Endodermal cell (in vitro differentiated cells): ENCODE results near the gene NEURL4. TPM values are rescaled to one million over a fixed set of nuclear protein-coding genes. Genes with fewer than 3 reads are reported as not detected.

Source experiments
- DNase-seq: peaks from one replicate; pipeline ENCODE4 v3.0.0-alpha.2; 2017
- H3K27ac ChIP-seq: 2 replicates; pipeline ENCODE4 v1.5.1; 2013; ENCODE audit warnings: mild to moderate bottlenecking, low read depth, low read length, moderate library complexity
- H3K27me3 ChIP-seq: 2 replicates; pipeline ENCODE4 v1.6.1; 2013; ENCODE audit warnings: mild to moderate bottlenecking, low read length, moderate library complexity; ENCODE audit not compliant: insufficient read depth, control insufficient read depth, poor library complexity, severe bottlenecking
- H3K36me3 ChIP-seq: 2 replicates; pipeline ENCODE4 v1.7.0; 2013; ENCODE audit warnings: mild to moderate bottlenecking, low read length, moderate library complexity; ENCODE audit not compliant: control insufficient read depth, insufficient read depth
- H3K4me1 ChIP-seq: one replicate; pipeline ENCODE4 v1.7.0; 2013; ENCODE audit warnings: low read length; ENCODE audit not compliant: control insufficient read depth, insufficient read depth
- H3K4me3 ChIP-seq: 2 replicates; pipeline ENCODE4 v1.5.1; 2013; ENCODE audit warnings: mild to moderate bottlenecking, low read length, moderate library complexity
- H3K9ac ChIP-seq: 2 replicates; pipeline ENCODE4 v1.6.1; 2013; ENCODE audit warnings: mild to moderate bottlenecking, low read length, moderate library complexity; ENCODE audit not compliant: poor library complexity, severe bottlenecking; ENCODE audit errors: extremely low read depth
- H3K9me3 ChIP-seq: 2 replicates; pipeline ENCODE4 v1.6.1; 2013; ENCODE audit warnings: mild to moderate bottlenecking, low read length, moderate library complexity; ENCODE audit not compliant: control insufficient read depth
- H3K27ac Mint-ChIP-seq: 2 replicates; pipeline ENCODE4 v1.8.0; 2020; ENCODE audit warnings: mixed read lengths
- H3K27me3 Mint-ChIP-seq: 2 replicates; pipeline ENCODE4 v1.8.0; 2021; ENCODE audit warnings: mild to moderate bottlenecking, mixed read lengths; ENCODE audit not compliant: insufficient read depth
- H3K36me3 Mint-ChIP-seq: 2 replicates; pipeline ENCODE4 v1.8.0; 2020; ENCODE audit warnings: low read depth, mixed read lengths
- H3K4me1 Mint-ChIP-seq: 2 replicates; pipeline ENCODE4 v1.8.0; 2020; ENCODE audit warnings: mixed read lengths
- H3K4me3 Mint-ChIP-seq: 2 replicates; pipeline ENCODE4 v1.8.0; 2020; ENCODE audit warnings: mild to moderate bottlenecking, moderate library complexity, mixed read lengths
- H3K9me3 Mint-ChIP-seq: 2 replicates; pipeline ENCODE4 v1.8.0; 2020; ENCODE audit warnings: mild to moderate bottlenecking, mixed read lengths
- CTCF ChIP-seq: fragments of 200-600 bp; sonication (generic); conservative IDR thresholded peaks from 2 replicates; pipeline ENCODE4 v1.5.0; 2021; ENCODE audit warnings: antibody characterized with exemption, mild to moderate bottlenecking
- WGBS, 2 experiments: methylation state at CpG; one replicate each; pipeline versions ENCODE4 v1.1.5 to v1.1.7; 2013; ENCODE audit warnings: missing lambda C conversion rate in 2 of 2, mixed read lengths in 1 of 2; ENCODE audit not compliant: insufficient coverage in 1 of 2, insufficient read length in 1 of 2; 5-methylcytosine and 5-hydroxymethylcytosine counted together
- total RNA-seq, 2 donors: library from RNA; stranded (reverse); fragmentation: NEBNext Ultra II Directional in 1 of 2; extraction: Animal tissue kit (Norgen Biotek cat#: 25700) in 1 of 2; gene quantifications; 2 replicates in 1 of 2; 3 replicates in 1 of 2; pipeline ENCODE4 v1.2.1, GENCODE V29; 2021

NEURL4 gene
- total RNA-seq, 2 donors from 2014 or later, result 51.3 to 52.7 TPM

GRCh38 chr17:7285679-7286078 lies 43.5 kb downstream of the NEURL4 start:
- H3K4me1 Mint-ChIP-seq, result no peaks in the 10 kb centered on the region
- no peaks in the 10 kb centered on the region for H3K36me3 Mint-ChIP-seq
- TF ChIP-seq CTCF, result no peak
- Histone ChIP-seq H3K27ac (no peak overlapping the region), H3K4me3 (no peak overlapping the region), H3K9ac (no peak overlapping the region), H3K27me3 (peaks cover 16% of the 10 kb centered on the region), H3K36me3 (no peaks in the 10 kb centered on the region), H3K4me1 (peaks cover 4% of the 10 kb centered on the region), H3K9me3 (no peaks in the 10 kb centered on the region)
- peaks cover 49% of the 10 kb centered on the region for H3K27me3 Mint-ChIP-seq
- H3K9me3 Mint-ChIP-seq, result no peaks in the 10 kb centered on the region
- whole genome bisulfite sequencing, 2 experiments, result 90 to 98% methylated on average over 7 to 12 of the region's 12 CpGs
- no peak for DNase-seq
- no peak overlapping the region for H3K4me3 Mint-ChIP-seq
- no peak overlapping the region for H3K27ac Mint-ChIP-seq

- Histone ChIP-seq H3K4me3 (no peak overlapping the region), H3K27ac (no peak overlapping the region), H3K9me3 (no peaks in the 10 kb centered on the region), H3K27me3 (peaks cover 16% of the 10 kb centered on the region), H3K9ac (no peak overlapping the region), H3K4me1 (peaks cover 5% of the 10 kb centered on the region), H3K36me3 (no peaks in the 10 kb centered on the region)
- DNase-seq, result no peak
- TF ChIP-seq CTCF, result no peak
- H3K27ac Mint-ChIP-seq, result no peak overlapping the region
- no peak overlapping the region for H3K4me3 Mint-ChIP-seq
- H3K9me3 Mint-ChIP-seq, result no peaks in the 10 kb centered on the region
- H3K36me3 Mint-ChIP-seq, result no peaks in the 10 kb centered on the region
- H3K27me3 Mint-ChIP-seq, result peaks cover 44% of the 10 kb centered on the region
- 90 to 96% methylated on average over 10 to 16 of the region's 16 CpGs for WGBS, 2 experiments
- H3K4me1 Mint-ChIP-seq, result peaks cover 5% of the 10 kb centered on the region
Observed at GRCh38 chr17:7284911-7285310, 44.2 kb downstream of the NEURL4 start.

GRCh38 chr17:7283471-7284216 lies 45.5 kb downstream of the NEURL4 start:
- no peaks in the 10 kb centered on the region for H3K9me3 Mint-ChIP-seq
- H3K4me3 ChIP-seq, result no peak overlapping the region
- no peak overlapping the region for H3K9ac ChIP-seq
- H3K4me1 ChIP-seq, result peaks cover 5% of the 10 kb centered on the region
- peaks cover 16% of the 10 kb centered on the region for H3K27me3 ChIP-seq
- no peaks in the 10 kb centered on the region for H3K9me3 ChIP-seq
- peaks cover 42% of the 10 kb centered on the region for H3K27me3 Mint-ChIP-seq
- H3K4me1 Mint-ChIP-seq, result peaks cover 6% of the 10 kb centered on the region
- DNase-seq, result no peak
- H3K27ac Mint-ChIP-seq, result no peak overlapping the region
- H3K36me3 Mint-ChIP-seq, result no peaks in the 10 kb centered on the region
- no peak for TF ChIP-seq CTCF
- 90% methylated on average over 9 to 18 of the region's 18 CpGs for WGBS, 2 experiments
- no peaks in the 10 kb centered on the region for H3K36me3 ChIP-seq
- H3K27ac ChIP-seq, result no peak overlapping the region
- no peak overlapping the region for H3K4me3 Mint-ChIP-seq
